GM18951 (cell line): Measurements from ENCODE around the gene MAPK13.

Experiments used
- POLR2A ChIP-seq: IDR thresholded peaks from 4 replicates; pipeline ENCODE4 v1.6.1; 2011; ENCODE audit warnings: mild to moderate bottlenecking; ENCODE audit not compliant: insufficient read length, insufficient read depth; ENCODE audit errors: extremely low read depth
- in situ Hi-C: fragments of 300-500 bp; cut with MboI; formaldehyde crosslinking; loops from one replicate; pipeline ENCODE4 v1.12.0; 2022; ENCODE audit warnings: low sequenced_read_pairs, mixed read lengths, inconsistent platforms; ENCODE audit not compliant: unreplicated experiment

The MAPK13 gene

GRCh38 chr6:36136034-36136433 is 5.7 kb downstream of the MAPK13 start:
- TF ChIP-seq POLR2A = no peak
- in situ Hi-C loops = loop anchor here (5.0 kb wide), 1 partner anchor 36 kb away; no protein-coding TSS in a partner anchor

GRCh38 chr6:36136551-36136950 is 6.2 kb downstream of the MAPK13 start:
- TF ChIP-seq POLR2A = no peak
- in situ Hi-C loops = loop anchor here (5.0 kb wide), 1 partner anchor 36 kb away; no protein-coding TSS in a partner anchor

GRCh38 chr6:36138667-36139066 is 8.4 kb downstream of the MAPK13 start:
- no peak for TF ChIP-seq POLR2A
- in situ Hi-C loops = loop anchor here (5.0 kb wide), 1 partner anchor 34 kb away; no protein-coding TSS in a partner anchor

- no peak for TF ChIP-seq POLR2A
- in situ Hi-C loops = loop anchor here (5.0 kb wide), 1 partner anchor 33 kb away; no protein-coding TSS in a partner anchor
Measured at GRCh38 chr6:36139431-36139830, 9.1 kb downstream of the MAPK13 start.

- TF ChIP-seq POLR2A = no peak
- in situ Hi-C loops = loop anchor here (5.0 kb wide), 1 partner anchor 32 kb away; no protein-coding TSS in a partner anchor
Measured at GRCh38 chr6:36139991-36140710, 9.8 kb downstream of the MAPK13 start.

- in situ Hi-C loops = no loop called here
- TF ChIP-seq POLR2A = no peak
Measured at GRCh38 chr6:36141091-36141490, 10.8 kb downstream of the MAPK13 start.

GRCh38 chr6:36141961-36142360 is 11.6 kb downstream of the MAPK13 start:
- no peak for TF ChIP-seq POLR2A
- in situ Hi-C loops = no loop called here

GRCh38 chr6:36142971-36143838 is 12.9 kb downstream of the MAPK13 start:
- in situ Hi-C loops = no loop called here
- TF ChIP-seq POLR2A = no peak

GRCh38 chr6:36145495-36145894 is 15.2 kb downstream of the MAPK13 start:
- no peak for TF ChIP-seq POLR2A
- in situ Hi-C loops = no loop called here

GRCh38 chr6:36147294-36147693 is 17.0 kb downstream of the MAPK13 start:
- no peak for TF ChIP-seq POLR2A

GRCh38 chr6:36149476-36149875 is 19.2 kb downstream of the MAPK13 start:
- in situ Hi-C loops = no loop called here
- no peak for TF ChIP-seq POLR2A

More at GRCh38 chr6:36147294-36147693, 17.0 kb downstream of the MAPK13 start:
- in situ Hi-C loops = no loop called here

- no peak for TF ChIP-seq POLR2A
- in situ Hi-C loops = no loop called here
Measured at GRCh38 chr6:36150283-36150682, 20.0 kb downstream of the MAPK13 start.

GRCh38 chr6:36154286-36154685 is 24.0 kb downstream of the MAPK13 start:
- TF ChIP-seq POLR2A = no peak
- in situ Hi-C loops = no loop called here
